CD14-positive monocyte (primary cell): Measurements from ENCODE around the gene UFSP1. TPM values are rescaled to one million over a fixed set of nuclear protein-coding genes. Genes with fewer than 3 reads are reported as not detected.

ENCODE experiments used
- DNase-seq, 3 donors: peaks; one replicate each; pipeline ENCODE4 v3.0.0-alpha.2; 2011 to 2022
- H2AFZ ChIP-seq: 2 replicates; pipeline ENCODE4 v1.6.0; 2012; ENCODE audit warnings: mild to moderate bottlenecking, low read depth, low read length, inconsistent platforms; ENCODE audit not compliant: insufficient read depth, poor library complexity, severe bottlenecking
- H3K27ac ChIP-seq, 2 donors: 1 replicate in 1 of 2; 2 replicates in 1 of 2; pipeline ENCODE4 v1.5.1; 2012 to 2013; ENCODE audit warnings: low read length in 2 of 2, control low read depth in 1 of 2, inconsistent platforms in 1 of 2, low read depth in 1 of 2, mild to moderate bottlenecking in 1 of 2
- H3K27me3 ChIP-seq, 2 donors: one replicate each; pipeline versions ENCODE4 v1.6.0 to v1.6.1; 2011 to 2013; ENCODE audit warnings: low read length in 2 of 2; ENCODE audit not compliant: control insufficient read depth in 2 of 2, insufficient read depth in 2 of 2
- H3K36me3 ChIP-seq, 2 donors: replicated peaks in 1 of 2; 1 replicate in 1 of 2; 2 replicates in 1 of 2; pipeline versions ENCODE4 v1.5.1 to v1.6.1; 2012 to 2013; ENCODE audit warnings: low read length in 2 of 2, control low read depth in 1 of 2, inconsistent platforms in 1 of 2, mild to moderate bottlenecking in 1 of 2; ENCODE audit not compliant: insufficient read depth in 2 of 2, control insufficient read depth in 1 of 2
- H3K4me1 ChIP-seq, 2 donors: 1 replicate in 1 of 2; 2 replicates in 1 of 2; pipeline versions ENCODE4 v1.5.1 to v1.6.1; 2012 to 2013; ENCODE audit warnings: low read length in 2 of 2, control low read depth in 1 of 2, inconsistent platforms in 1 of 2, mild to moderate bottlenecking in 1 of 2, moderate library complexity in 1 of 2; ENCODE audit not compliant: insufficient read depth in 2 of 2, control insufficient read depth in 1 of 2
- H3K4me2 ChIP-seq: replicated peaks from 2 replicates; pipeline ENCODE3; 2012; ENCODE audit warnings: low read length, moderate library complexity, mild to moderate bottlenecking; ENCODE audit not compliant: poor library complexity, severe bottlenecking; ENCODE audit errors: extremely low read depth
- H3K4me3 ChIP-seq, 3 experiments: fragments of 200-600 bp in 1 of 3; sonication (generic) in 1 of 3; replicated peaks in 1 of 3; 1 replicate in 2 of 3; 2 replicates in 1 of 3; pipeline ENCODE4 v1.5.1; 2011 to 2013; ENCODE audit warnings: low read length in 3 of 3, mild to moderate bottlenecking in 3 of 3, control low read depth in 2 of 3, low read depth in 2 of 3, inconsistent platforms in 1 of 3, moderate library complexity in 1 of 3
- H3K79me2 ChIP-seq: 2 replicates; pipeline ENCODE4 v1.6.0; 2012; ENCODE audit warnings: mild to moderate bottlenecking, control low read depth, inconsistent platforms, low read length, moderate library complexity; ENCODE audit not compliant: insufficient read depth
- H3K9ac ChIP-seq: 2 replicates; pipeline ENCODE4 v1.6.0; 2017; ENCODE audit warnings: low read length, mild to moderate bottlenecking; ENCODE audit not compliant: insufficient read depth, poor library complexity, severe bottlenecking
- H3K9me3 ChIP-seq, 2 donors: replicated peaks in 1 of 2; 1 replicate in 1 of 2; 2 replicates in 1 of 2; pipeline versions ENCODE4 v1.5.1 to v1.6.1; 2012 to 2013; ENCODE audit warnings: low read length in 2 of 2, control low read depth in 1 of 2; ENCODE audit not compliant: control insufficient read depth in 1 of 2, insufficient read depth in 1 of 2
- H4K20me1 ChIP-seq: 2 replicates; pipeline ENCODE4 v1.6.0; 2012; ENCODE audit warnings: mild to moderate bottlenecking, low read length, control low read depth, moderate library complexity; ENCODE audit not compliant: insufficient read depth
- H3K27ac Mint-ChIP-seq, 7 donors: one replicate each; pipeline ENCODE4 v1.8.0; 2020; ENCODE audit warnings: mild to moderate bottlenecking in 7 of 7, mixed read lengths in 7 of 7, moderate library complexity in 6 of 7, inconsistent platforms in 2 of 7
- H3K27me3 Mint-ChIP-seq, 3 donors: one replicate each; pipeline ENCODE4 v1.8.0; 2021 to 2022; ENCODE audit warnings: low read depth in 3 of 3, mild to moderate bottlenecking in 3 of 3, mixed read lengths in 3 of 3, moderate library complexity in 3 of 3, inconsistent platforms in 1 of 3
- H3K36me3 Mint-ChIP-seq, 2 donors: one replicate each; pipeline ENCODE4 v1.8.0; 2020; ENCODE audit warnings: mixed read lengths in 2 of 2, inconsistent platforms in 1 of 2, mild to moderate bottlenecking in 1 of 2
- H3K4me1 Mint-ChIP-seq: one replicate; pipeline ENCODE4 v1.8.0; 2020; ENCODE audit warnings: mild to moderate bottlenecking, mixed read lengths
- H3K4me3 Mint-ChIP-seq, 2 donors: one replicate each; pipeline ENCODE4 v1.8.0; 2020; ENCODE audit warnings: mild to moderate bottlenecking in 2 of 2, mixed read lengths in 2 of 2, moderate library complexity in 1 of 2
- H3K9me3 Mint-ChIP-seq, 7 donors: one replicate each; pipeline ENCODE4 v1.8.0; 2020 to 2022; ENCODE audit warnings: mixed read lengths in 7 of 7, mild to moderate bottlenecking in 6 of 7, moderate library complexity in 6 of 7, inconsistent platforms in 2 of 7
- CTCF ChIP-seq: fragments of 200-600 bp; IDR thresholded peaks from one replicate; pipeline ENCODE4 v1.8.0; 2022; ENCODE audit warnings: antibody characterized with exemption, mild to moderate bottlenecking
- WGBS: methylation state at CpG from one replicate; pipeline ENCODE4 v1.1.5; 2013; ENCODE audit warnings: missing lambda C conversion rate; ENCODE audit not compliant: insufficient coverage; 5-methylcytosine and 5-hydroxymethylcytosine counted together
- intact Hi-C, 2 donors: fragments of 100-400 bp; cut with micrococcal nuclease; formaldehyde crosslinking; loops; one replicate each; pipeline versions ENCODE4 v1.15.0 to v1.15.1; 2023
- polyA plus RNA-seq, 3 donors: library from polyadenylated mRNA; depleted of rRNA in 1 of 3; unstranded in 2 of 3; stranded (reverse) in 1 of 3; fragments of 300-500 nt in 2 of 3; fragments of >200 nt in 1 of 3; fragmentation: Illumina TruSeq in 2 of 3; gene quantifications; 1 replicate in 2 of 3; 2 replicates in 1 of 3; pipeline ENCODE4 v1.2.3, GENCODE V29; 2012 to 2021

Gene UFSP1
- polyA plus RNA-seq, 3 donors, result 0.57 to 0.76 (median 0.57) TPM

GRCh38 chr7:100861616-100861985 is 27.9 kb downstream of the UFSP1 start:
- no peak overlapping the region for H2AFZ ChIP-seq
- H3K36me3 Mint-ChIP-seq, result peaks cover 75 to 83% of the 10 kb centered on the region in 2 donors
- WGBS, result 96% methylated on average over 4 of the region's 14 CpGs
- H3K9ac ChIP-seq, result no peak overlapping the region
- peaks cover 15% of the 10 kb centered on the region in 2 donors for H3K4me1 ChIP-seq
- no peaks in the 10 kb centered on the region for H3K9me3 Mint-ChIP-seq
- no peaks in the 10 kb centered on the region for H3K27me3 ChIP-seq
- no peak overlapping the region for H3K4me3 Mint-ChIP-seq
- no peak for DNase-seq
- no peak overlapping the region for H3K4me3 ChIP-seq
- TF ChIP-seq CTCF, result no peak
- H3K36me3 ChIP-seq, result peaks cover 80 to 87% of the 10 kb centered on the region in 2 donors
- H4K20me1 ChIP-seq, result peaks cover 77% of the 10 kb centered on the region
- H3K27me3 Mint-ChIP-seq, result peaks cover 0 to 2% (median 1%) of the 10 kb centered on the region in 3 donors
- H3K27ac Mint-ChIP-seq, result no peak overlapping the region
- H3K9me3 ChIP-seq, result no peaks in the 10 kb centered on the region
- H3K4me2 ChIP-seq, result no peak overlapping the region
- H3K27ac ChIP-seq, result no peak overlapping the region
- H3K79me2 ChIP-seq, result peaks cover 43% of the 10 kb centered on the region
- intact Hi-C loops, result no loop called here
- peaks cover 28% of the 10 kb centered on the region for H3K4me1 Mint-ChIP-seq

- no peak overlapping the region for H2AFZ ChIP-seq
- H3K27me3 ChIP-seq, result no peaks in the 10 kb centered on the region
- H3K4me1 ChIP-seq, result peaks cover 8% of the 10 kb centered on the region in 2 donors
- intact Hi-C loops, result no loop called here
- Mint-ChIP-seq H3K36me3 (peaks cover 76 to 89% of the 10 kb centered on the region in 2 donors), H3K27me3 (peaks cover 0 to 2% (median 1%) of the 10 kb centered on the region in 3 donors), H3K9me3 (no peaks in the 10 kb centered on the region), H3K27ac (peak overlapping the region in 2 of 7 donors; percentile 30 to 48), H3K4me3 (no peak overlapping the region), H3K4me1 (peaks cover 25% of the 10 kb centered on the region)
- H3K79me2 ChIP-seq, result peaks cover 47% of the 10 kb centered on the region
- no peak overlapping the region for H3K9ac ChIP-seq
- 95% methylated on average over 10 of the region's 18 CpGs for WGBS
- no peaks in the 10 kb centered on the region for H3K9me3 ChIP-seq
- H3K27ac ChIP-seq, result no peak overlapping the region
- no peak overlapping the region for H3K4me2 ChIP-seq
- no peak overlapping the region for H3K4me3 ChIP-seq
- H4K20me1 ChIP-seq, result peaks cover 81% of the 10 kb centered on the region
- DNase-seq, result no peak
- no peak for TF ChIP-seq CTCF
- H3K36me3 ChIP-seq, result peaks cover 84 to 92% of the 10 kb centered on the region in 2 donors
Observed at GRCh38 chr7:100860702-100861615, 28.6 kb downstream of the UFSP1 start.
